SH-SY5Y (cell line): Measurements from ENCODE around the gene POU6F2.

ENCODE experiments used
- GATA2 ChIP-seq: IDR thresholded peaks from 2 replicates; pipeline ENCODE4 v1.6.1; 2011; ENCODE audit warnings: mild to moderate bottlenecking, low read depth, low read length
- GATA3 ChIP-seq: IDR thresholded peaks from 2 replicates; pipeline ENCODE4 v1.6.1; 2011; ENCODE audit warnings: low read depth, mild to moderate bottlenecking, low read length, moderate library complexity

POU6F2 gene

GRCh38 chr7:39197831-39198230, 220.1 kb downstream of the POU6F2 start:
- no peak for TF ChIP-seq GATA2
- TF ChIP-seq GATA3, result no peak

GRCh38 chr7:39198556-39198955, 220.8 kb downstream of the POU6F2 start:
- TF ChIP-seq GATA2 (no peak), GATA3 (no peak)

- no peak for TF ChIP-seq GATA3
- TF ChIP-seq GATA2, result no peak
Observed at GRCh38 chr7:39199006-39199405, 221.3 kb downstream of the POU6F2 start.

GRCh38 chr7:39199951-39200350, 222.2 kb downstream of the POU6F2 start:
- no peak for TF ChIP-seq GATA3
- no peak for TF ChIP-seq GATA2

GRCh38 chr7:39202041-39202440, 224.3 kb downstream of the POU6F2 start:
- TF ChIP-seq GATA2 (no peak), GATA3 (no peak)

GRCh38 chr7:39210362-39210761, 232.7 kb downstream of the POU6F2 start:
- TF ChIP-seq GATA2 (no peak), GATA3 (no peak)

GRCh38 chr7:39211581-39211980, 233.9 kb downstream of the POU6F2 start:
- TF ChIP-seq GATA2 (no peak), GATA3 (no peak)

- TF ChIP-seq GATA2 (no peak), GATA3 (no peak)
Observed at GRCh38 chr7:39212876-39213275, 235.2 kb downstream of the POU6F2 start.

- no peak for TF ChIP-seq GATA3
- no peak for TF ChIP-seq GATA2
Observed at GRCh38 chr7:39217783-39218182, 240.1 kb downstream of the POU6F2 start.

GRCh38 chr7:39219869-39220268, 242.2 kb downstream of the POU6F2 start:
- TF ChIP-seq GATA2 (no peak), GATA3 (no peak)

- TF ChIP-seq GATA3 (no peak), GATA2 (no peak)
Observed at GRCh38 chr7:39221901-39222300, 244.2 kb downstream of the POU6F2 start.

- TF ChIP-seq GATA2 (no peak), GATA3 (no peak)
Observed at GRCh38 chr7:39228946-39229345, 251.2 kb downstream of the POU6F2 start.

GRCh38 chr7:39233851-39234529, 256.3 kb downstream of the POU6F2 start:
- TF ChIP-seq GATA3, result no peak
- TF ChIP-seq GATA2, result no peak

GRCh38 chr7:39238234-39238869, 260.6 kb downstream of the POU6F2 start:
- no peak for TF ChIP-seq GATA3
- no peak for TF ChIP-seq GATA2

- TF ChIP-seq GATA3, result no peak
- no peak for TF ChIP-seq GATA2
Observed at GRCh38 chr7:39240864-39241263, 263.2 kb downstream of the POU6F2 start.
